ENCODE data around the gene RNF166. TPM values are rescaled to one million over a fixed set of nuclear protein-coding genes. Genes with fewer than 3 reads are reported as not detected.

The RNF166 gene
- total and polyA plus RNA-seq, 2 of the 13 experiments (the other 11 are each of a cell fraction or from before 2014, with no cell fraction given) = 21.4 to 23.0 TPM

DNA sequence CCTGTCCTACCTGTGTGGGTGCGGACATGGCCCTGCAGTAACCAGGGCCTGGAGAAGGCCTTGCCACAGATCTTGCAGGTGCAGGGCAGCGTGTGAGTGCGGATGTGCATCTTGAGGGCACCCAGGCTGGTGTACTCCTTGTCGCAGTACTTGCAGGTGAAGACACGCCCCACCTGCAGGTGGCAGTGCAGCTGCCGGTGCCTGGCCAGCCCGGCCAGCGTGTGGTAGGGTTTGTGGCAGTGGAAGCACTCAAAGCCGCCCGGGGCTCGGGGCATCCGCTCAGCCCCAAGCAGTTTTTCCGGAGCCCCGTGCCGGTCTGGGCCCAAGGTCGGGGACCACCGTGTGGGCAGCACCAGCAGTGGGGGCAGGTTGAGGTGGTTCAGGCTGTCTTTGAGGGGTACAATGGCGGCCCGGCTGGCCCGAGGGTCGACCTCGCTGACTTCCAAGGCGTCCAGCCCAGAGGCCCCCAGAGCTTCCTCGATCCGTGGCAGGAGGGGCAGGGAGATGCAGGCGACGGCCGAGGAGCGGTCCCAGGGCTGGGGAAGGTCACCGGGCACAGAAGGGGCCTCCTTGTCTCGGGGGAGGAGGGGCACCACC lies 25.0 kb downstream of the RNF166 start (continued):
- TF ChIP-seq, protein P1, sequence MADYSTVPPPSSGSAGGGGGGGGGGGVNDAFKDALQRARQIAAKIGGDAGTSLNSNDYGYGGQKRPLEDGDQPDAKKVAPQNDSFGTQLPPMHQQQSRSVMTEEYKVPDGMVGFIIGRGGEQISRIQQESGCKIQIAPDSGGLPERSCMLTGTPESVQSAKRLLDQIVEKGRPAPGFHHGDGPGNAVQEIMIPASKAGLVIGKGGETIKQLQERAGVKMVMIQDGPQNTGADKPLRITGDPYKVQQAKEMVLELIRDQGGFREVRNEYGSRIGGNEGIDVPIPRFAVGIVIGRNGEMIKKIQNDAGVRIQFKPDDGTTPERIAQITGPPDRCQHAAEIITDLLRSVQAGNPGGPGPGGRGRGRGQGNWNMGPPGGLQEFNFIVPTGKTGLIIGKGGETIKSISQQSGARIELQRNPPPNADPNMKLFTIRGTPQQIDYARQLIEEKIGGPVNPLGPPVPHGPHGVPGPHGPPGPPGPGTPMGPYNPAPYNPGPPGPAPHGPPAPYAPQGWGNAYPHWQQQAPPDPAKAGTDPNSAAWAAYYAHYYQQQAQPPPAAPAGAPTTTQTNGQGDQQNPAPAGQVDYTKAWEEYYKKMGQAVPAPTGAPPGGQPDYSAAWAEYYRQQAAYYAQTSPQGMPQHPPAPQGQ (CRISPR knock-in tag; IDR thresholded peaks at IDR 0.05; ENCODE audit: borderline replicate concordance) = no peak
- TF ChIP-seq, protein P2, sequence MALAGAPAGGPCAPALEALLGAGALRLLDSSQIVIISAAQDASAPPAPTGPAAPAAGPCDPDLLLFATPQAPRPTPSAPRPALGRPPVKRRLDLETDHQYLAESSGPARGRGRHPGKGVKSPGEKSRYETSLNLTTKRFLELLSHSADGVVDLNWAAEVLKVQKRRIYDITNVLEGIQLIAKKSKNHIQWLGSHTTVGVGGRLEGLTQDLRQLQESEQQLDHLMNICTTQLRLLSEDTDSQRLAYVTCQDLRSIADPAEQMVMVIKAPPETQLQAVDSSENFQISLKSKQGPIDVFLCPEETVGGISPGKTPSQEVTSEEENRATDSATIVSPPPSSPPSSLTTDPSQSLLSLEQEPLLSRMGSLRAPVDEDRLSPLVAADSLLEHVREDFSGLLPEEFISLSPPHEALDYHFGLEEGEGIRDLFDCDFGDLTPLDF (CRISPR knock-in tag; IDR thresholded peaks at IDR 0.05) = no peak
- TF ChIP-seq, protein P3, sequence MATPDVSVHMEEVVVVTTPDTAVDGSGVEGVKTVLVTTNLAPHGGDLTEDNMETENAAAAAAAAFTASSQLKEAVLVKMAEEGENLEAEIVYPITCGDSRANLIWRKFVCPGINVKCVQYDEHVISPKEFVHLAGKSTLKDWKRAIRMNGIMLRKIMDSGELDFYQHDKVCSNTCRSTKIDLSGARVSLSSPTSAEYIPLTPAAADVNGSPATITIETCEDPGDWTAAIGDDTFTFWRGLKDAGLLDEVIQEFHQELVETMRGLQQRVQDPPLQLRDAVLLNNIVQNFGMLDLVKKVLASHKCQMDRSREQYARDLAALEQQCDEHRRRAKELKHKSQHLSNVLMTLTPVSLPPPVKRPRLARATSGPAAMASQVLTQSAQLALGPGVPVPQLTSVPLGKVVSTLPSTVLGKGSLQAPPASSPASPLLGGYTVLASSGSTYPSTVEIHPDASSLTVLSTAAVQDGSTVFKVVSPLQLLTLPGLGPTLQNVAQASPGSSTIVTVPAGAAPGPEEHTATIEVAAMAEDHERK (CRISPR knock-in tag; IDR thresholded peaks at IDR 0.05; ENCODE audit: low read depth) = no peak
- TF ChIP-seq MAF1 (CRISPR knock-in tag; IDR thresholded peaks at IDR 0.05; ENCODE audit: borderline replicate concordance) (no peak), MZF1 (CRISPR knock-in tag; IDR thresholded peaks at IDR 0.05; ENCODE audit: borderline replicate concordance) (no peak), ZNF816 (CRISPR knock-in tag; IDR thresholded peaks at IDR 0.05; ENCODE audit: borderline replicate concordance) (no peak), ZNF256 (CRISPR knock-in tag; conservative IDR thresholded peaks at IDR 0.05) (no peak)
- TF ChIP-seq, protein P4, sequence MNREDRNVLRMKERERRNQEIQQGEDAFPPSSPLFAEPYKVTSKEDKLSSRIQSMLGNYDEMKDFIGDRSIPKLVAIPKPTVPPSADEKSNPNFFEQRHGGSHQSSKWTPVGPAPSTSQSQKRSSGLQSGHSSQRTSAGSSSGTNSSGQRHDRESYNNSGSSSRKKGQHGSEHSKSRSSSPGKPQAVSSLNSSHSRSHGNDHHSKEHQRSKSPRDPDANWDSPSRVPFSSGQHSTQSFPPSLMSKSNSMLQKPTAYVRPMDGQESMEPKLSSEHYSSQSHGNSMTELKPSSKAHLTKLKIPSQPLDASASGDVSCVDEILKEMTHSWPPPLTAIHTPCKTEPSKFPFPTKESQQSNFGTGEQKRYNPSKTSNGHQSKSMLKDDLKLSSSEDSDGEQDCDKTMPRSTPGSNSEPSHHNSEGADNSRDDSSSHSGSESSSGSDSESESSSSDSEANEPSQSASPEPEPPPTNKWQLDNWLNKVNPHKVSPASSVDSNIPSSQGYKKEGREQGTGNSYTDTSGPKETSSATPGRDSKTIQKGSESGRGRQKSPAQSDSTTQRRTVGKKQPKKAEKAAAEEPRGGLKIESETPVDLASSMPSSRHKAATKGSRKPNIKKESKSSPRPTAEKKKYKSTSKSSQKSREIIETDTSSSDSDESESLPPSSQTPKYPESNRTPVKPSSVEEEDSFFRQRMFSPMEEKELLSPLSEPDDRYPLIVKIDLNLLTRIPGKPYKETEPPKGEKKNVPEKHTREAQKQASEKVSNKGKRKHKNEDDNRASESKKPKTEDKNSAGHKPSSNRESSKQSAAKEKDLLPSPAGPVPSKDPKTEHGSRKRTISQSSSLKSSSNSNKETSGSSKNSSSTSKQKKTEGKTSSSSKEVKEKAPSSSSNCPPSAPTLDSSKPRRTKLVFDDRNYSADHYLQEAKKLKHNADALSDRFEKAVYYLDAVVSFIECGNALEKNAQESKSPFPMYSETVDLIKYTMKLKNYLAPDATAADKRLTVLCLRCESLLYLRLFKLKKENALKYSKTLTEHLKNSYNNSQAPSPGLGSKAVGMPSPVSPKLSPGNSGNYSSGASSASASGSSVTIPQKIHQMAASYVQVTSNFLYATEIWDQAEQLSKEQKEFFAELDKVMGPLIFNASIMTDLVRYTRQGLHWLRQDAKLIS (CRISPR knock-in tag; IDR thresholded peaks at IDR 0.05) = no peak
- TF ChIP-seq, protein P5, sequence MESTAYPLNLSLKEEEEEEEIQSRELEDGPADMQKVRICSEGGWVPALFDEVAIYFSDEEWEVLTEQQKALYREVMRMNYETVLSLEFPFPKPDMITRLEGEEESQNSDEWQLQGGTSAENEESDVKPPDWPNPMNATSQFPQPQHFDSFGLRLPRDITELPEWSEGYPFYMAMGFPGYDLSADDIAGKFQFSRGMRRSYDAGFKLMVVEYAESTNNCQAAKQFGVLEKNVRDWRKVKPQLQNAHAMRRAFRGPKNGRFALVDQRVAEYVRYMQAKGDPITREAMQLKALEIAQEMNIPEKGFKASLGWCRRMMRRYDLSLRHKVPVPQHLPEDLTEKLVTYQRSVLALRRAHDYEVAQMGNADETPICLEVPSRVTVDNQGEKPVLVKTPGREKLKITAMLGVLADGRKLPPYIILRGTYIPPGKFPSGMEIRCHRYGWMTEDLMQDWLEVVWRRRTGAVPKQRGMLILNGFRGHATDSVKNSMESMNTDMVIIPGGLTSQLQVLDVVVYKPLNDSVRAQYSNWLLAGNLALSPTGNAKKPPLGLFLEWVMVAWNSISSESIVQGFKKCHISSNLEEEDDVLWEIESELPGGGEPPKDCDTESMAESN (CRISPR knock-in tag; conservative IDR thresholded peaks at IDR 0.05) = 0 out of 2 replicates have a peak, but pooled peaks have one; percentile 18
- TF ChIP-seq, protein P6, sequence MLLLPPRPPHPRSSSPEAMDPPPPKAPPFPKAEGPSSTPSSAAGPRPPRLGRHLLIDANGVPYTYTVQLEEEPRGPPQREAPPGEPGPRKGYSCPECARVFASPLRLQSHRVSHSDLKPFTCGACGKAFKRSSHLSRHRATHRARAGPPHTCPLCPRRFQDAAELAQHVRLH (CRISPR knock-in tag; IDR thresholded peaks at IDR 0.05; ENCODE audit: borderline replicate concordance, low read depth) = no peak; the same call in 1 of the 2 replicates
- TF ChIP-seq, protein P7, sequence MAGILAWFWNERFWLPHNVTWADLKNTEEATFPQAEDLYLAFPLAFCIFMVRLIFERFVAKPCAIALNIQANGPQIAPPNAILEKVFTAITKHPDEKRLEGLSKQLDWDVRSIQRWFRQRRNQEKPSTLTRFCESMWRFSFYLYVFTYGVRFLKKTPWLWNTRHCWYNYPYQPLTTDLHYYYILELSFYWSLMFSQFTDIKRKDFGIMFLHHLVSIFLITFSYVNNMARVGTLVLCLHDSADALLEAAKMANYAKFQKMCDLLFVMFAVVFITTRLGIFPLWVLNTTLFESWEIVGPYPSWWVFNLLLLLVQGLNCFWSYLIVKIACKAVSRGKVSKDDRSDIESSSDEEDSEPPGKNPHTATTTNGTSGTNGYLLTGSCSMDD (CRISPR knock-in tag; IDR thresholded peaks at IDR 0.05) = peak; percentile 21; the same call in 1 of the 2 replicates
- TF ChIP-seq, protein P8, sequence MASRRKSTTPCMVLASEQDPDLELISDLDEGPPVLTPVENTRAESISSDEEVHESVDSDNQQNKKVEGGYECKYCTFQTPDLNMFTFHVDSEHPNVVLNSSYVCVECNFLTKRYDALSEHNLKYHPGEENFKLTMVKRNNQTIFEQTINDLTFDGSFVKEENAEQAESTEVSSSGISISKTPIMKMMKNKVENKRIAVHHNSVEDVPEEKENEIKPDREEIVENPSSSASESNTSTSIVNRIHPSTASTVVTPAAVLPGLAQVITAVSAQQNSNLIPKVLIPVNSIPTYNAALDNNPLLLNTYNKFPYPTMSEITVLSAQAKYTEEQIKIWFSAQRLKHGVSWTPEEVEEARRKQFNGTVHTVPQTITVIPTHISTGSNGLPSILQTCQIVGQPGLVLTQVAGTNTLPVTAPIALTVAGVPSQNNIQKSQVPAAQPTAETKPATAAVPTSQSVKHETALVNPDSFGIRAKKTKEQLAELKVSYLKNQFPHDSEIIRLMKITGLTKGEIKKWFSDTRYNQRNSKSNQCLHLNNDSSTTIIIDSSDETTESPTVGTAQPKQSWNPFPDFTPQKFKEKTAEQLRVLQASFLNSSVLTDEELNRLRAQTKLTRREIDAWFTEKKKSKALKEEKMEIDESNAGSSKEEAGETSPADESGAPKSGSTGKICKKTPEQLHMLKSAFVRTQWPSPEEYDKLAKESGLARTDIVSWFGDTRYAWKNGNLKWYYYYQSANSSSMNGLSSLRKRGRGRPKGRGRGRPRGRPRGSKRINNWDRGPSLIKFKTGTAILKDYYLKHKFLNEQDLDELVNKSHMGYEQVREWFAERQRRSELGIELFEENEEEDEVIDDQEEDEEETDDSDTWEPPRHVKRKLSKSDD (CRISPR knock-in tag; IDR thresholded peaks at IDR 0.05; ENCODE audit: low read depth) = no peak
